ENCODE results near the gene ENTHD1. TPM values are rescaled to one million over a fixed set of nuclear protein-coding genes. Genes with fewer than 3 reads are reported as not detected.

The ENTHD1 gene
- total and polyA plus RNA-seq, 2 donors (not counting 3 experiments of a cell fraction or from before 2014, with no cell fraction given) = not detected

- CTCF ChIA-PET = interaction anchor here (0.6 kb wide), 1 partner anchor 1292 kb away, joined by 4 read pairs; no protein-coding TSS in a partner anchor
- TF ChIP-seq POLR2AphosphoS5 (IDR thresholded peaks at IDR 0.05; ENCODE audit: insufficient read depth, low read depth, low read length) (no peak), MYC (IDR thresholded peaks at IDR 0.05; ENCODE audit: low read depth, low read length) (no peak), GATA2 (IDR thresholded peaks at IDR 0.05; ENCODE audit: insufficient read depth, insufficient read length, low read depth, low read length) (no peak), FOS (IDR thresholded peaks at IDR 0.05; ENCODE audit: borderline replicate concordance, insufficient read depth, low read length) (no peak), JUN (IDR thresholded peaks at IDR 0.05; ENCODE audit: borderline replicate concordance, insufficient read depth, insufficient read length, low read depth) (no peak), POLR2A (IDR thresholded peaks at IDR 0.05; ENCODE audit: low read depth, low read length) (no peak), EZH2 (IDR thresholded peaks at IDR 0.05; ENCODE audit: borderline replicate concordance, low read depth, low read length, severe bottlenecking) (no peak)
- TF ChIP-seq, protein P1, sequence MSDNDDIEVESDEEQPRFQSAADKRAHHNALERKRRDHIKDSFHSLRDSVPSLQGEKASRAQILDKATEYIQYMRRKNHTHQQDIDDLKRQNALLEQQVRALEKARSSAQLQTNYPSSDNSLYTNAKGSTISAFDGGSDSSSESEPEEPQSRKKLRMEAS (IDR thresholded peaks at IDR 0.05; ENCODE audit: insufficient read depth, insufficient read length) = no peak
- TF ChIP-seq, protein P2, sequence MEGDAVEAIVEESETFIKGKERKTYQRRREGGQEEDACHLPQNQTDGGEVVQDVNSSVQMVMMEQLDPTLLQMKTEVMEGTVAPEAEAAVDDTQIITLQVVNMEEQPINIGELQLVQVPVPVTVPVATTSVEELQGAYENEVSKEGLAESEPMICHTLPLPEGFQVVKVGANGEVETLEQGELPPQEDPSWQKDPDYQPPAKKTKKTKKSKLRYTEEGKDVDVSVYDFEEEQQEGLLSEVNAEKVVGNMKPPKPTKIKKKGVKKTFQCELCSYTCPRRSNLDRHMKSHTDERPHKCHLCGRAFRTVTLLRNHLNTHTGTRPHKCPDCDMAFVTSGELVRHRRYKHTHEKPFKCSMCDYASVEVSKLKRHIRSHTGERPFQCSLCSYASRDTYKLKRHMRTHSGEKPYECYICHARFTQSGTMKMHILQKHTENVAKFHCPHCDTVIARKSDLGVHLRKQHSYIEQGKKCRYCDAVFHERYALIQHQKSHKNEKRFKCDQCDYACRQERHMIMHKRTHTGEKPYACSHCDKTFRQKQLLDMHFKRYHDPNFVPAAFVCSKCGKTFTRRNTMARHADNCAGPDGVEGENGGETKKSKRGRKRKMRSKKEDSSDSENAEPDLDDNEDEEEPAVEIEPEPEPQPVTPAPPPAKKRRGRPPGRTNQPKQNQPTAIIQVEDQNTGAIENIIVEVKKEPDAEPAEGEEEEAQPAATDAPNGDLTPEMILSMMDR (IDR thresholded peaks at IDR 0.05; ENCODE audit: extremely low read depth in 1 of 2, insufficient read depth in 1 of 2, low read depth in 1 of 2, low read length in 2 of 2) = no peak
- dilution Hi-C loops (cut with MboI; ENCODE audit: extremely low pct_ligation_motif_present, low sequenced_read_pairs) = no loop called here
- H3K4me1 ChIP-seq (ENCODE audit: control insufficient read depth, extremely low read depth, insufficient read depth, low read length) = no peaks in the 10 kb centered on the region
- no peaks in the 10 kb centered on the region for H3K36me3 ChIP-seq (ENCODE audit: control insufficient read depth in 2 of 2, extremely low read depth in 1 of 2, insufficient read depth in 2 of 2, low read length in 2 of 2)
- no peak overlapping the region for H3K27ac ChIP-seq (ENCODE audit: insufficient read depth, low read depth, low read length)
- H3K9me3 ChIP-seq (replicated peaks; ENCODE audit: control insufficient read depth, insufficient read depth, low read length) = no peaks in the 10 kb centered on the region
- BruUV-seq (replicated peaks) = no TSS peak
- H3K79me2 ChIP-seq (ENCODE audit: control insufficient read depth, insufficient read depth, low read length) = no peaks in the 10 kb centered on the region
- no peak overlapping the region for H2AFZ ChIP-seq (ENCODE audit: low read depth, low read length)
- POLR2A ChIA-PET = no interaction called here
- no peak for DNase-seq (ENCODE audit: low read depth, low spot score)
- H3K9ac ChIP-seq (replicated peaks; ENCODE audit: extremely low read depth, insufficient read depth, low read length) = no peak overlapping the region
- no peak overlapping the region for H3K4me2 ChIP-seq (ENCODE audit: insufficient read depth, low read length)
- no peaks in the 10 kb centered on the region for H3K9me1 ChIP-seq (replicated peaks; ENCODE audit: control insufficient read depth, extremely low read depth, insufficient read depth, low read length)
- H3K27me3 ChIP-seq (ENCODE audit: control insufficient read depth in 2 of 2, insufficient read depth in 2 of 2, low read length in 2 of 2) = peaks cover 0 to 3% of the 10 kb centered on the region in 2 experiments
- H4K20me1 ChIP-seq (replicated peaks; ENCODE audit: control insufficient read depth, extremely low read depth, insufficient read depth, low read length) = no peaks in the 10 kb centered on the region
- intact Hi-C loops (cut with micrococcal nuclease) = no loop called here
- FAIRE-seq = no peak
- H3K4me3 ChIP-seq (replicated peaks in 1 of 3; ENCODE audit: insufficient read depth in 1 of 3, low read depth in 1 of 3, low read length in 3 of 3) = no peak overlapping the region
Measured at GRCh38 chr22:39731481-39731880, 162.1 kb downstream of the ENTHD1 start.
